GM18873 (cell line): ENCODE measurements around the gene RBM5.

ENCODE experiments used
- ATAC-seq: cut with Tn5 transposase; IDR thresholded peaks from one replicate; pipeline ENCODE4 v1.9.1; 2021; ENCODE audit warnings: mild to moderate bottlenecking, moderate library complexity, moderate number of reproducible peaks; ENCODE audit not compliant: unreplicated experiment, low FRiP score

RBM5 gene

GRCh38 chr3:50120364-50121071 lies 31.8 kb downstream of the RBM5 start:
- no peak for ATAC-seq

- peak; percentile 67 for ATAC-seq
Observed at GRCh38 chr3:50121072-50122032, 32.6 kb downstream of the RBM5 start.

GRCh38 chr3:50122071-50122470 lies 33.4 kb downstream of the RBM5 start:
- ATAC-seq, result no peak

GRCh38 chr3:50122661-50123391 lies 34.1 kb downstream of the RBM5 start:
- ATAC-seq, result no peak

- ATAC-seq, result no peak
Observed at GRCh38 chr3:50123394-50124051, 34.8 kb downstream of the RBM5 start.

DNA sequence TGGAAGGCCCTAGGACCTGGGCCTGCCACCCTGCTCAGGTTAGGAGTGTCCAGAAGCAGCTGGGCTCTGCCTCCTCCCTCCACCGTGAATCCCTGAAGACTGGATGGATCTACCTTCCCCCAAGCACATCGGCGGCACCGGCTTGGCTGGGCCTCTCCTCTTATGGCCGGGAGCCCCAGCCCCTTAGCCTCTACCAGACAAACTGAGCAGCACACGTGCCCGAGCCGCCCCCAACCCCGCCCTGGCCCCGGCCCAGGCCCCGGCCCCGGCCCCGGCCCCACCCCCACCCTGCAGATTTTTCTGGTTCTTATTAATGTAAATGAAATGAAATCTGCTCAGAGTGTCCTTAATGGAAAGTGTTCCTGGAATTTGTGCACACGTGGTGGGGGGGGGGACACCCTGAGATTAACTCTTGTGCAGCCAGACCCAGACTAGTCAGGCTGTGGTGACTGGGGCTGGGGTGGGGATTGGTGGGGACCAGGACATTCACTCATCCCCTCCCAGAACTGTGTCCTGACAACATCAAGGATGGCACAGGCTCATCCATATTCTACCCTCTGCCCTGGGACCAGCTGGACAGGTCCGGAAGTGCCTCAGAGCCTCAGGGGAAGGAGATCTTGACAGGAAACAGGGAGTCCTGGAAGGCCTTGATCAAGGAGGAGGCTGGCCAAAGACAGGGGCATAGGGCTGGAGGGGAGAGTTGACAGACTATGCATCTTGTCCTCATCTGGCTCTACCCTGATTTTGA lies 35.5 kb downstream of the RBM5 start:
- ATAC-seq, result no peak

- ATAC-seq, result no peak
Observed at GRCh38 chr3:50124800-50125178, 36.1 kb downstream of the RBM5 start.

DNA sequence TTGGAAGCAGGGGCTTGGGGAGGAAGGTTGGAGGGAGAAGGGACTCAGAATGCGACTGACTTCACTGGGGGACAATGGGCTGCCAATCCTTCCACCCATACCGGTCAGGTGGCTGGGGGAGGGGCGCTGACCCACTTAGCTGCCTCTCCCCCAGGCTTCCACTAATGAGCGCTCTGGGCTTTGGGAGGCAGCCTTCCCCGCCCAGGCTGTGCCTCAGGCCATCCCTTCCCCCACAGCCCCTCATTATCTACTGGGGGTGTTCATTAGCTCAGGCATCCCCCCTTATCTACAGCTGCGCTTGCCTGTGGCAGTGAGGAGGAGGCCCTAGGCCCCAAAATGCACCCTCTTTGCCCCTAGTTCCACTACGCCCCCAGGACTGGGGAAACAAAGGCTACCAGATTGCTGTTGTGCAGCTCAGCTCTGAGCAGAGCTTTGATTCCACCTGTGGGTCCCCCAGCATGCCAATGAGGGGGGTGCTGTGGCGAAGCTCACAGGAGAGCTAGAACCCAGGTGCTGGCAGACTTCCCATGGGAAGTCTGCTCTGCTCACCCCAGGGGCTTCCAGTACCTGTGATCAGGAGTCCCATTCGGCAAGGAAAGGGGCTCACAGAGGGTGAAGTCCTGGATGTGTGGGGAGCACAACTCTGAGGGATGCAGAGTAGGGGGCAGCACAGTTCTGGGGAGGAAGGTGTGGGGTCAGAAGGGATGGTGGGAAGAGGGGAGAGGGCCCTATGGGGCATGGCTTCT lies 37.0 kb downstream of the RBM5 start:
- ATAC-seq, result no peak

- no peak for ATAC-seq
Observed at GRCh38 chr3:50126287-50127211, 37.8 kb downstream of the RBM5 start.

GRCh38 chr3:50127251-50127691 lies 38.6 kb downstream of the RBM5 start:
- ATAC-seq, result no peak

- no peak for ATAC-seq
Observed at GRCh38 chr3:50128001-50128400, 39.3 kb downstream of the RBM5 start.

GRCh38 chr3:50130436-50130835 lies 41.7 kb downstream of the RBM5 start:
- no peak for ATAC-seq

DNA sequence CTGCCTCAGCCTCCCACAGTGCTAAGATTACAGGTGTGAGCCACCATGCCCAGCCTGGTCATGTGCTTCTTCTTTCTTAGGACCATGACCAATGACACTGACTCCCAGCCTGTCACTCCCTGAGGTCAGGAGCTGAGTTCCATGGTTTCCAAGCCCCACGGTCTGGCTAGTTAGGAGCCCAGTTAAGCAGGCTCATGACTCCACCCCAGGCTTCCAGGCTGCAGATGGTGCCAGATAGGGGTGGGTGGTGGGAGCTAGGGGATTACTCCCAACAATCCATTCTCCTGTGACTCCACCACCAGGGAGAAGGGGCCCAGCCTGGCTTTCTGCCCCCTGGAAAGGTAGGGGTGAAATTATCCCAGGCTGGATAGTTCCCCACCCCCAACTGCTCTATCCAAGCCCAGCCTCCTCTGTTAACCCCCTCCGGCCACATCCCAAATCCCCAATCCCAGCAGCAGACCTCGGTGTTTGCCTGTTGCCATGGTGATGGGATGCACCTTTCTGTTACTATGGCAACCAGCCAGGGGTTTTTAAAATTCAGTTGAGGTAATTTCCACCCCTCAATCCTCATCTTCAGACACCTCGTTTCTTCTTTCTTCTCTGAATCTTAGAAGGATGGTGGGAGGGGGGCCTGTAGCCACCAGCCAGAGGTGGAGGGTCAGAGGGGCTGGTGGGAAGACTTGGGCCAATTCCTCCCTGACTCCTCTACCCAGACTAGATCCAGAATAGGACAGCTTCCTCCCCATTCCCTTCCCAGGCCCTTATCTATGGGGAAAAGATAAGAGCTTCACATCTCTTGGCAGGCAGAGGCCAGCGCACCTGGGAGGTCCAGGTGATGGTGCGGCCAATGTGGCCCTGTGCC lies 43.9 kb downstream of the RBM5 start:
- ATAC-seq, result no peak

- no peak for ATAC-seq
Observed at GRCh38 chr3:50133283-50133615, 44.5 kb downstream of the RBM5 start.

GRCh38 chr3:50134367-50134766 lies 45.6 kb downstream of the RBM5 start:
- ATAC-seq, result no peak

- ATAC-seq, result no peak
Observed at GRCh38 chr3:50135964-50136363, 47.2 kb downstream of the RBM5 start.

DNA sequence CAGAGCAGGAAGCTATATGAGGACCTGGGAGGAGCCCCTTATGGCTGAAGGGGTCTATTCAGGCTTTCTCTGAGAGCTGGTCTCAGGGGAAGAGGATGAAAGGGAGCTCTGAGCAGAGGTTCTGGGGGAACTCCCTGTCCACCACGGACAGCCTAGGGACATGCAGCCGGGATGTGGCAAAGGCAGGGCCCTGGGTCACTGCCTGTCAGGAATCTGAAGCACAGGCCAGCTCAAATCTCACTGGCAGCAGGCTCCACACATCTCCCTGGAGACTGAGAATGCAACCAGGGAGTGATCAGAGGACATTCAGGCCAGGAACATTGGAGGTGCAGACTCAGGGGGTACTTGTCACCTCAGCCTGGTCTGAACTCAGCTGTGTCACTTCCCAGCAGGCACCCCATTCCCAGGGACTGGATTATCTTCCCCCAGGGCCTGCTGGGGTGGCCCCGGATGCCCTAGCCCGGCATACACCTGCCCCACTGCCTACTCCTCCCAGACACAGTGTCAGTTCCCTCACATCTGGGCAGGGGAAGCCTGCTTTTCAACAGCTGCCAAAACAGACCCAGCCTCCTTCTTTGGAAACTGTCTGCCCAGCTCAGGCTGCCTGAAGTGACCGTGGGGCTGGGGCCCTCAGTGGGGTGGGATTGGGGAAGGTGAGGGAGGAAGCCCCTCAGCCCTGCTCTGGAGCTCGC lies 48.1 kb downstream of the RBM5 start:
- no peak for ATAC-seq
